ENCODE data around the gene NUP85.
A peak's percentile ranks its signal among the peaks of the same experiment; 100 is the strongest.
"Not testable (repeated sequence)": the region's sequence is repeated elsewhere in the genome, so short reads cannot be mapped to it uniquely, and the experiment has no call there.

NUP85 gene

DNA sequence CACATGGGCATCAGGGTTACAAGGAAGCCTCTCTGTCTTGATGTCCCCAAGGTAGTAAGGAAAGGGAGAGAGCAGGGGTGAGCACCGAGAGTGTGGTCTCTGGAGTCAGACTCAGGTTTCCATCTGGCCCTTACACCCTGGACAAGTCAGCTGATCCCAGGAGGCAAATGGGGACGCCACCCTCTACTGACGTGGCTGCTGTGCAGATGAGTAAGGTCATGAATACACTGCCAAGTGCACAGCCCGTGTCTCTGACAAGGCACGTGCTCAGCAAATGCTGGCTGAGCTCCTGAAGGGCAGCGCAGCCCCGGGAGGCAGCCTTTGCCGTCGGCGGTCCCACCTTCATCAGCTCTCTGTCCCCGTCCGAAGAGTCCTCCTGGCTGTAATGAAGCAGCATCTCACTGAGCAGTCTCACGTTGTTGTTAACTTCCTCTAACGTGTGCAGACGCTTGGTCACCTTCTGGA lies 36.5 kb downstream of the NUP85 start:
- DNase-seq (ENCODE audit: low spot score): peak; percentile 48

DNA sequence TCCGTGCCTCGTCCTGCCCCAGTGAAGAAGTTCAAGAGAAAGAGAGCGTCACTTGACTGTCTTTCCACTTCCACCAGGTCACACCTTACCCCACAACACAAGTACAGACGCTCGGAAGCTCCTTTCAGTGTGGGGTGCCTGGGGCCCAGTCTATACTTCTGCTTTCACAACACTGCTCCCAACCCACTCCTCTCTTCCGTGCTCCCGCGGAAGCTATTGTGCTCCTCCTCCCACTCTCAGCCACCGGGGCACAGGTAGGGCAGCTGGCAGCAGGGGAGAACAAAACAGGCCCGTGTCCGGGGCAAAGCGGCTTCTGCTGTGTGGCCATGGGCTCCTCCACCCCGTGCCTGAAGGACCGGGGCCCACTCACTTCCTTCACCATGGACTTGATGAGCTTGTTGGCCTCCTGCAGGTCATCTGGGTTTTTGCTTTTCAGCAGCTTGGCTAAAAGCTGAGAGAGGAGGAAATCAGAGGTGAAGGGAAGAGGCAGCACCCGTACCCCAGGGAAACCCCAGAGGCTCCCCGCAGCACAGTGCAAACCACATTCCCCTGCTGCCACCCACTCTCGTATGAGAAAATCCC lies 37.1 kb downstream of the NUP85 start:
- DNase-seq (ENCODE audit: low spot score): no peak

DNA sequence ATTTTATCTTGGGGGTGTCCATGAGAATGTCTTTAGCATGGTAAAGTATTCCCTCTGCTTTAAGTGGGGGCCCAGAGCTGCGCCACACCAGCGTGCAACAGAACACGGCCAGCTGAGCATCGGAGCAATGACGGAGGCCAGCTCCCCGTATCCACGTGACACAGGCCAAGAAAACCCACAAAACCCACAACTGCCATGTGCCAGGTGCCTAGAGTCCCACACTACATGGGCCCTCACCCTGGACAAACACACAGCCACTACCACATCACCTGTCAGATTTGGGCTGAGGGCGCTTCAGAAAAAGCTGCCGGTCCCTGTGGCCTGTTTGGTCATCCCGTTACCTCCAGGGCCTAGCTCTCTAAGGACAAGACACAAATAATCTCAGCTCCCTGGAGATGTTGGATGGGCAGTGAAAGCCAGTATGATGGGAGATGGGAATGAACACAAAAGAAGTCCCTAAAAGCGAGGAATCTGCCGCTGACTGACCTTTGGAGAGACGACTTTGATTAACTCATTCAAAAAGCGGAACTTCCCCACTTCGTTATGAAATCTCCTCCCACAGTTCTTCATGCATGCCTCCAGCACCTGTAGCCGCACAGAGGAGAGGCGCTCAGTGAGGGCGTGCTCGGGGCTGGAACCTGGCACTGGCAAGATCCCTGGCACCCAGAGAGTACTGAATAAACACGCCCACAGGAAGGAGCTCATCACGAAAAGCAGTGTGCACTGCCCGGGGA lies 38.8 kb downstream of the NUP85 start:
- no peak for DNase-seq (ENCODE audit: low spot score)

DNA sequence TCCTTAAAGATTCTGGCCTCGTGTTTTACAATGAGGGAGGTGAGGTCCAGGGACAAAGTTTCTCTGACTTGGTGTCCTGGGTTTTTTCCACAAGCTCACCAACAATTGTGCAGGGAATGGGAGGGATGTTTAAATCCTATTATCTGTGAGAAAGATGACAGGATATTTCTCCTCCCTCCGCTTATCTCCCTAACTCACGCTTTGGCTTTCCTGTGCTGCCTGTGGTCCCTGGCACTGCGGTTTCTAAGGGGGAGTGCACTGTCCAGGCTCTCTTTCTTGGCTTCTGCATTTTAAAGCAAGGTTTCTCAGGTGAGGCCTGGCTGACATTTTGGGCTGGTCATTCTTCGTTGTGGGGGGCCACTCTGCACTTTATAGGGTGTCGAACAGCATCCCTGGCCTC lies 39.5 kb downstream of the NUP85 start:
- no peak for DNase-seq (ENCODE audit: low spot score)

DNA sequence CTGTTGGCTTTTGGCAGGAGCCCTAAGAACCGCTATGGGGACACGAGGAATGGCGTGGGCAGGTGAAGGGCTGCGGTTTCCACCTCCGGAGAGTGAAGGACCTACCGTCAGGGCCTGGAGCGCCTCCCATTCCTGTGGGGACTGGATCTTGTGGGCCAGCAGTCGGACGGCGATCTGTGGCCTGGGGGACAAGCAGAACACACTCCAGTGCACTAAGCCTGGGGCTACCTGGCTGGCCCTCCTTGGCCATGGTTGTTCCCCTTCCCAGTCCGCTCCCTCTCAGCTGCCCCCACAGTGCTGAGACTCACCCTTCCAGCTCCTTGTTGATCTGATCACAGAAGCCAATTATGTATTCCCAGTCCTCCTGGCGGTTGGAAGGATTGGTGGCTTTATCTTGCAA lies 40.9 kb downstream of the NUP85 start:
- DNase-seq (ENCODE audit: low spot score): no peak

DNA sequence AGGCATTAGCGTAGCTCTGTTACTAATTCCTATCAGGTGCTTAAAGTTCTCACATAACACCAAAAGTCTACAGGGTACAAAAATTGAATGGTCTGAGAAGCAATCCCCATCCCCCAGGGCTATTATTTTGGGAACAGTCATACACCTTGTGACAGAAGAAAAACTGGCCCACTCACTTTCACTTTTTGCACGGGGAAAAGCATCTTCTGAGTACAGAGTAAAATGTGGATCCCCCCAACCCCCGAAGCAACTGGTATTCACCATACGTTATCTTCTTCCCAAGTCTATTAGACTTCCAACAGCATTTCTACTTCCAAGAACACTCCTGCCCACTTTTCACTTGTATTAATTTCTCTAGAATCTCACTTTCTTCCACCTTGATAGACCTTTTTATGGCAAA lies 44.1 kb downstream of the NUP85 start:
- DNase-seq (ENCODE audit: low spot score): no peak

DNA sequence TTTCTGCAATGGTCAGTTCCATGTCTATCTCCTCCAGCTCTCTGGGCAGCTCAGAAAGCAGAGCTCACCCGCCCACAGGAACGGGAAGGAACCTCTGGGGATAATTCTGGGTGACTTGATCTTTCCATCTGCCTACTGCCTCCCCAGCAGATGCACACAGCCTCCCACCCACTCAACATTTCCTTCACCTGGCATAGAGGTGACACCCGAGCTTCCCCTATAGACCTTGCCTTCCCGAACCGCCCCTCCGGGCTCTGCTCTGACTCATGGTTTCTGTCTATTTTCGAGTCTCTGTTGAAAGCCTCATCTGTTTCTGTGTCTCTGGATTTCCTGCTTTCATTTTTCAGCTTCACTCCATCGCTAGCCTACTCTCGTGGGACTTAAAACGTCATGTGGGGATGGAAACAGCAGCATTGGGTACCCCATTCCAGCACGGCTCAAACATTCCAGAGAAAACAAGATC lies 44.6 kb downstream of the NUP85 start:
- no peak for DNase-seq (ENCODE audit: low spot score)

DNA sequence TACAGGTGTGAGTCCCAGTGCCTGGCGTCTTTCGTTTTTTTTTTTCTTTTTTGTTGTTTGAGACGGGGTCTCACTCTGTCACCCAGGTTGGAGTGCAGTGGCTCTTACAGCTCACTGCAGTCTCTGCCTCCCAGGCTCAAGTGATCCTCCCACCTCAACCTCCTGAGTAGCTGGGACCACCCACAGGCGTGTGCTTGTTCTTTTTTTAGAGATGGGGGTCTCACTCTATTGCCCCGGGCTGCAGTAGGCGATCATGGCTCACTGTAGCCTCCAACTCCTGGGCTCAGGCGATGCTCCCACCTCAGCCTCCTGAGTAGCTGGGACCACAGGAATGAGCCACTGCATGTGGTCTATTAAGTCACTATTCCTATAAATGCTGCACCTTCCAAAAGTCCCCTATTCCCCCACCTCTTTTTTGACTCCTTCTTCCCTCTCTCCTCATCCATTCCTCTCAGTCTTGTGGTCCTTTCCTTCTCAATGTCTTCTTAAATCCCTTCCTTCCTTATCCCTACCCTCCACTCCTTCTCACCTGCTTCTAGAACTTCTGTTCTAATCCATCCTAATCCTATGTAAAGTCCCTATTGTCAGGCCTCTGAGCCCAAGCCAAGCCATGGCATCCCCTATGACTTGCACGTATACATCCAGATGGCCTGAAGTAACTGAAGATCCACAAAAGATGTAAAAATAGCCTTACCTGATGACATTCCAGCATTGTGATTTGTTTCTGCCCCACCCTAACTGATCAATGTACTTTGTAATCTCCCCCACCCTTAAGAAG lies 46.7 kb downstream of the NUP85 start:
- DNase-seq (ENCODE audit: low spot score): no peak

DNA sequence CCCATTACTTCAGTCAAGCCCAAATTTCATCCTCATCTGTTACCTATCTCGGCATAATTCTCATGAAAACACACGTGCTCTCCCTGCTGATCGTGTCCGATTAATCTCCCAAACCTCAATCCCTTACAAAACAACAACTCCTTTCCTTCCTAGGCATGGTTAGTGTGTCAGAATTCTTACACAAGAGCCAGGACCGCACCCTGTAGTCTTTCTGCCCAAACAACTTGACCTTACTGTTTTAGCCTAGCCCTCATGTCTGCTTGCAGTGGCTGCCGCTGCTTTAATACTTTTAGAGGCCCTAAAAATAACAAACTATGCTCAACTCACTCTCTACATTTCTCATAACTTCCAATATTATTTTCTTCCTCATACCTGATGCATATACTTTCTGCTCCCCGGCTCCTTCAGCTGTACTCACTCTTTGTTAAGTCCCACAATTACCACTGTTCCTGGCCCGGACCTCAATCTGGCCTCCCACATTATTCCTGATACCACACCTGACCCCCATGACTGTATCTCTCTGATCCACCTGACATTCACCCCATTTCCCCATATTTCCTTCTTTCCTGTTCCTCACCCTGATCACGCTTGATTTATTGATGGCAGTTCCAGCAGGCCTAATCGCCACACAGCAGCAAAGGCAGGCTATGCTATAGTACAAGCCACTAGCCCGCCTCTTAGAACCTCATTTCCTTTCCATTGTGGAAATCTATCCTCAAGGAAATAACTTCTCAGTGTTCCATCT lies 50.6 kb downstream of the NUP85 start:
- DNase-seq (ENCODE audit: low spot score): not testable (repeated sequence)

DNA sequence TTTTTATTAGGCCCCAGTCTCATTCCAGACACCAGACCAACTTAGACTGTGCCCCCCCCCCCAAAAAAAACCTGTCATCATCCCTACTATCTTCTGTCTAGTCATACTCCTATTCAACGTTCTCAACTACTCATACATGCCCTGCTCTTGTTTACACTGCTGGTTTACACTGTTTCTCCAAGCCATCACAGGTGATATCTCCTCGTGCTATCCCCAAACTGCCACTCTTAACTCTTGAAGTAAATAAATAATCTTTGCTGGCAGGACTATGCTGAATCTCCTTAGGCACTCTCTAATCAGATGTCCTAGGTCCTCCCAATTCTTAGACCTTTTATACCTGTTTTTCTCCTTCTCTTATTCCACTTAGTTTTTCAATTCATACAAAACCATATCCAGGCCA lies 51.7 kb downstream of the NUP85 start:
- not testable (repeated sequence) for DNase-seq (ENCODE audit: low spot score)

DNA sequence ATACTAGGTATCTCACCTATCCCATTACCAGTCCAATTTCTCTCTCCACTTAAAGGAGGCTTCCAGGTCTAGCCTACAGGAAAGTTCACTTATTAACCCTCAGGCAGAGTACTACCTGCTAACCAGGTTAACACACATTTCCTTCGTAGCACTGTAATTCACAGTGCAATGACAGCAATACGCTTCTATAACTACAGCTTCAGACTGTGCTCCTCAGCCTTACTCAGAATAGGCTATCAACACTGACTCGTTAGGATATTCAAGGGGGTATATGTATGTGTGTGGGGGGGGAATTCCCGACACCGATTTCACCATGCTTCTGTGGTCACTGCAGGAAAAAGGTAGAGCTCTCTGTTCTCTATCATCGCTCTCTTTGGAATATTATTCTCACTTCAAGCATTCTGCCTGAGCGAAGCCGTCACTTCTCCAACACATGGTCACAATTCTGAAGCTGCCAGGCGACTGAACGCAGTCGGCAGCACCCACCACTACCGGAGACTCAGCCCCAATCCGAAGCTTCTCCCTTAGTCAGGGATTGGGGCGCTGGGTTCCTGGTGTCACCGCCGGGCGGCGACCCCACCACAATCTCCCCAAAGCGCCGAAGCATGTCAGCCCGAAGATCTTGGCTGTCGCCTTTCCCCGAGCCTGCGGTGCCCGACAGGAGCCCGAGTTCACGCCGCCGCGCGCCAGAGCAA lies 55.3 kb downstream of the NUP85 start:
- DNase-seq (ENCODE audit: low spot score): no peak

DNA sequence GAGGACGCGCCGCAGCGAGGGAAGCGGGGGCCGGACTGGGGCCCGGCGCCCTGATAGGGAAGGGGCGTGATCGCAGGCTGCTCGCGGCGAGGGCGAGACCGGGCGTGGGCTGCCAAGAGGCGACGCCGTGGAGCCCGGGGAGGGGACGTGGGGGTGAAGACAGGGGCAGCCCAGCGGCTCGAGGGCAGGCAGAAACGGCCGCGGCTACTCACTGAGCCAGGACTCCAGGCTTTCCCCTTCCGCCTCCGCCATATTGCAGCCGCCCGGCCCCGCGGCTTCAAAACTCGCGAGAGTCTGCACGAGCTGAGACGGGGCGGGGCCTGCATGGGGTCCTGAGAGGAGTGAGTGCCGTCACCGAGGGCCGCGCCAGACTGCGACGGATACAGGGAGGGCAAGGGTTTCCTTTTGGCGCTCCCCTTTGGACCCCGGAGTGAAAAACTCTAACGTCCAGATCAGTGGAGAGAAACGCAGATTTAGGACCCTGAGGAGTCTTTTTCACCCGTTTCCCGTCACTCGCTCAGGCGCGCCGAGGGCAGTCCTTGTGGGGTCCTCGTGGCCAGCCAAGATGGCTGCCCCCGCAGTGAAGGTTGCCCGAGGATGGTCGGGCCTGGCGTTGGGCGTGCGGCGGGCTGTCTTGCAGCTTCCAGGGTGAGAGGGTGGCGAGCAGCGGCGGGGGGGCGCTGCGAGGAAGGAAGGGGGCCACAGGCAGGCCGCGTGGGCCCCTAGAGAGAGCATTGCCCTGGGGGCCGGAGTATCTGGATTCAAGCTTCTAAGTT lies 56.0 kb downstream of the NUP85 start, which contains the start of the genes GGA3 and MRPS7:
Gene GGA3 (minus strand): TSS at position 271 of the 776 bp plus-strand sequence. CDS start 19 bp downstream, at position 252.
Gene MRPS7 (plus strand): TSS at position 544 of the 776 bp plus-strand sequence. CDS start 22 bp downstream, at position 566.
- DNase-seq (ENCODE audit: low spot score): peak; percentile 98

DNA sequence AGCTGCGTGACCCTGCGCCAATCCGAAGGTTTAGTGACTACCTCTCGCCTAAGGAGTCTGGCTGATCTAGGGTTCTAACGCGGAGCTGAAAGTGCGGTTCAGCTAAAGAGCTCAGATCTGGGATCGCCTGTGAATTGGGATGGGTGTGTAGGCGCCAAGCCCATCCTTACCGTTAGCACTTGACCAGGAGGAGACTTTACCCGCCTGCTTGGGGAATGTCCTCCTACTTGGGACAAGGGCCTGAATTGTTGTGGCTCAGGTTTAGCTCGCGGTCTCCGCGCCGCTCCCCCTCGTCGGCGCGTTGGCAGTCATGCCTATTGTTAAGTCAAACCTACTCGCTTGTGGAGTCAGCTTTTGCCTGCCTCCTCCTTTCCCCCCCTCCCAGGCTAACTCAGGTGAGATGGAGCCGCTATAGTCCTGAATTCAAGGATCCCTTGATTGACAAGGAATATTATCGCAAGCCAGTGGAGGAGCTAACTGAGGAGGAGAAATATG lies 56.7 kb downstream of the NUP85 start:
- DNase-seq (ENCODE audit: low spot score): peak; percentile 48

DNA sequence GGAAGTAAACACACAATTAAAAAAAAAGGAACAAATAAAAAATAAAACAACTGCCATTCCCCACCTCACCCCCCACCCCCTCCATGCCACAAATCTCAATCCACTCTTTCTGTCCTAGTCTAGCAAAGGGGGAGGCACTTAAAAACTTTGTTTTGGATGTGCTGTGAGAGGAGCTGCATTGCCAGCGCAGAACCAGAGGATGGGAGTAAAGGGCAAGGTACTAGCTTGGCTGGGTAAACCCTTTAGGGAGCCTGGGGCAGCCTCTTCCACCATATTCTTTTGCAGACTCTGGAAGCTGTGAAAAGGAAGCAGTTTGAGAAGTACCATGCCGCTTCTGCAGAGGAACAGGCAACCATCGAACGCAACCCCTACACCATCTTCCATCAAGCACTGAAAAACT lies 57.6 kb downstream of the NUP85 start:
- DNase-seq (ENCODE audit: low spot score): no peak

DNA sequence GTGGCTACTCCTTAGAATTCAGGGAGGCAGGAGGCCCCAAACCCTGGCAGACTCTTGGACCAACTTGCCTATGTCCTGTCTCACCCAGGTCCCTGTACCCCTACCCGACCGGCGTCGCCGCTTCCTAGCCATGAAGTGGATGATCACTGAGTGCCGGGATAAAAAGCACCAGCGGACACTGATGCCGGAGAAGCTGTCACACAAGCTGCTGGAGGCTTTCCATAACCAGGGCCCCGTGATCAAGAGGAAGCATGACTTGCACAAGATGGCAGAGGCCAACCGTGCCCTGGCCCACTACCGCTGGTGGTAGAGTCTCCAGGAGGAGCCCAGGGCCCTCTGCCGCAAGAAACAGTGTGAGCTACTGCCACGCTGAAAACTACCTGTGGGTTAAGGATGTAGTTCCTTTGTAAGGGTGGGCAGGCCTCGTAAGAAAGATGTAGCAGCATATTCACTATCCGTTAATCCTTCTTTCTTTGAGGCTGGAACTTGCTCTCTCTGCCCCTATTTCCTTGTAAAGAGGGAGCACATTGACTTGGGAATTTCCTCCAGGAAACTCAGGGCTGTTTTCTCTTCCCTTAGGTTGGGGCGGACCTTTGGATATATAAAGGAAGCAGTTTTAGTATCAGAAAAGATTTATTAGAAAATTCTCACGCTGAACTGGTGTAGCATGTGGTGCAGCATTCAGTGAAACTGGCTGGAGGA lies 60.3 kb downstream of the NUP85 start:
- no peak for DNase-seq (ENCODE audit: low spot score)

DNA sequence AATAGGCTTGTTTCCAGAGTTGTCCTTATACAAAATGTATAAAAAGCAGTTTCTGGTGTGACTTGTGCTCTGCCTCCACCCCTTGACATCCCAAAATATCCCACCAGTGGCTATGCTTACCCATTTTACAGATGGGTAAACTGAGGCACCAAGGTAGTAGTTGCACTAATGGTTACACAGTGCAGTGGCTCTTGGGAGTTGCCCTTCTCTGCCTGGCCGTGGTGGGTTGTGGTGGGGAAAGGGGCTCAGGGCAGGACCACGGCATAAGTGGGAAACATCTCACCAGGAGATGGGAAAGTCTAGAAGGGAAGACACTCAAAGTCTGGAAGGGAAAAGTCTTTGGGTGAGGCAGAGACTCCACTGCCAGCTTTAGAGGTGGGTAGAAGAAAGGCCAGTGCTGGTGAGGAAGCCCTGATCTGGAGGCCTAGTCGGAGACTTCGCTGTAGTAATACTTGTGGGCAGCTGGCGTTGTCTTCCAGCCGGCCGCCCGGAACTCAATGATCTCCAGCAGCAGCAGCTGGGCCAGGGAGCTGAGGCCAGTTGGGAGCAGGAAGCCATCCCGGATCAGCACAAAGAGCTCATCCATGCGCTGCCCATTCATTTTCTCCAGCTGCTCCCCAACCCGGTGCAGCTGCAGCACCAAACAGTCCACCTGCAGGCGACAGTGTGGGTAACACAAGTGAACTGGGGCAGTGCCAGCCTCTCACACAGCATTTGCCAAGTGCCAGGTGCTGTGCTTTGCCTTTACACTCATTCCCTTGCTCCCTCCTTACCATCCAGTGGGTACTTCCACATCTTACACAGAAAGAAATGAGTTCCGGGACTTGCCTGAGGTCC lies 61.1 kb downstream of the NUP85 start:
- no peak for DNase-seq (ENCODE audit: low spot score)

DNA sequence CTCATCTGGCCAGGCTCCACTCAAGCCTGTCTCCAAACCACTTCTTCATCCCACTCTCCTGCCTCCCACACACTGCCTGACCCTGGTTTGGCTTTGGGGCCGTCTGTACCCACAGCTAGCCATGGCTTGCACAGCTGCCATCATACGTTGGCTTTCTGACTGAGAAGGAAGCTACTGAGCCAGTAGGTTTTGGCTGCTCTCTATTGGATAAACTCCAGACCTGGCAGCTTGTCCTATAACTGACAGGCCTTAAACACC lies 61.6 kb downstream of the NUP85 start:
- no peak for DNase-seq (ENCODE audit: low spot score)

DNA sequence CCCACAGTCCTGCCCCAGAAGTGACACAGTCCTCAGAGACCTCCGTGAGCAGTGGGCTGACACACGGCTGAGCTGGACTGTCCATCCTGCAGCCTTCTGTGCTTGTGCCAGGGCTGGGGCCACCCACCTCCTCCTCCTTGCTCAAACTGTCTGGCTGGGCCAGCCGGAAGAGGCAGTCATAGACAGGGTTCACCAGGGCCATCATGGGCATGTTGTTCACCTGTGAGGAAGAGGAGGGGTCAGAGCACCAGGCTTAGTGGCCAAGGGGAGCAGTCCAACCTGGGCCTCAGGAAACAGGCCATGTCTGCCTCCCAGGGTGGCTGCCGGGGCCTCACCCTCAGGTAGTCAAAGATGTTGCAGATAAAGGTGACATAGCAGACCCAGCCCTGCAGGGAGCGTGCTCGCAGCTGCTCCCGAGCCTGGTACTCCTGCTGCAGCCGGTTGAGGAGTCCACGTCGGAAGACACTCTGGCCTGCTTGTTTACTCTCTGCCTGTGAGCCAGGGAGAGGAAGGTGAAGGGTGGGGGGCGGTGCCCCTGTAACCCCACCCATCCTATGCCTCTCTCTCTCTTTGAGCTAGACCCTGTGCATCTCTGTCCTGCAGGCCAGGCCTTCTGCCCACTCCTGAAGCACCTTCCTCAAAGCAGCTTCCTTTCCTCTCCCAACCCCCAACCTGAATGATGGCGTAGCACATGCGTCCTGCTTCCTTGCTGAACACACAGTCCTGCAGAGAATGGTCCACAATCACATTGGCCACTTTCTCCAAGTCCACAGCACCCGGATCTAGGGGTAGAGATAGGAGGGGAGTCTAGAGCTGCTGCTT lies 62.1 kb downstream of the NUP85 start:
- DNase-seq (ENCODE audit: low spot score): no peak

Data from AG08396 (cell line).